ENCODE data around the gene FAM72C. TPM values are rescaled to one million over a fixed set of nuclear protein-coding genes. Genes with fewer than 3 reads are reported as not detected.
A peak's percentile ranks its signal among the peaks of the same experiment; 100 is the strongest.
"Not testable (repeated sequence)": the region's sequence is repeated elsewhere in the genome, so short reads cannot be mapped to it uniquely, and the experiment has no call there.

Gene FAM72C
- total and polyA plus RNA-seq, 2 of the 4 experiments (the other 2 are of a cell fraction), result 0.72 to 1.8 TPM

- dilution Hi-C loops (cut with HindIII; ENCODE audit: low sequenced_read_pairs, unreplicated experiment); H3K36me3 ChIP-seq (ENCODE audit: control insufficient read depth, insufficient read depth, low read length); CTCF ChIA-PET; H3K79me1 ChIP-seq (ENCODE audit: low read depth in 1 of 2, low read length in 2 of 2); DNase-seq; H2AK9ac ChIP-seq (replicated peaks; ENCODE audit: low read depth, low read length, poor library complexity); H3K56ac ChIP-seq (ENCODE audit: extremely low read depth, insufficient read depth, low read length); BruUV-seq (replicated peaks); H3K27me3 ChIP-seq (ENCODE audit: control insufficient read depth, insufficient read depth, low read length); H3K9me3 ChIP-seq (ENCODE audit: control insufficient read depth, insufficient read depth, low read length); H4K8ac ChIP-seq (ENCODE audit: low read depth in 2 of 2, low read length in 2 of 2); H2BK15ac ChIP-seq (ENCODE audit: low read depth, low read length); H4K91ac ChIP-seq (ENCODE audit: insufficient read depth, low read depth, low read length); in situ Hi-C loops (cut with MboI; ENCODE audit: low sequenced_read_pairs); H4K20me1 ChIP-seq (ENCODE audit: insufficient read depth, low read length); intact Hi-C loops (cut with micrococcal nuclease); H3K18ac ChIP-seq (ENCODE audit: low read depth, low read length); H4K5ac ChIP-seq (ENCODE audit: low read depth, low read length); H2AK5ac ChIP-seq (ENCODE audit: low read depth, low read length); H2BK5ac ChIP-seq (ENCODE audit: low read depth, low read length, poor library complexity, severe bottlenecking); H3K4ac ChIP-seq (ENCODE audit: low read depth, low read length); H2AFZ ChIP-seq (replicated peaks; ENCODE audit: low read length, poor library complexity); H3K9me1 ChIP-seq (ENCODE audit: insufficient read depth, low read length); H3K4me1 ChIP-seq (ENCODE audit: control insufficient read depth, insufficient read depth, low read length); POLR2A ChIA-PET (ENCODE audit: unreplicated experiment); H3K9ac ChIP-seq (ENCODE audit: low read depth, low read length); H2BK20ac ChIP-seq (ENCODE audit: low read depth, low read length); H3K4me3 ChIP-seq (ENCODE audit: insufficient read depth, low read depth, low read length); H3K4me2 ChIP-seq (ENCODE audit: low read depth, low read length); H2BK120ac ChIP-seq (ENCODE audit: low read depth, low read length); H3K27ac ChIP-seq (ENCODE audit: insufficient read depth, low read length); H3K23ac ChIP-seq (ENCODE audit: low read depth, low read length); H3K14ac ChIP-seq (replicated peaks; ENCODE audit: low read depth, low read length): not testable (repeated sequence)
- WGBS, 2 experiments (ENCODE audit: extremely low coverage in 2 of 2, insufficient read length in 1 of 2), result no CpG with 5 or more reads among the region's 4 CpGs
- peak; percentile 40; the same call in 1 of the 2 replicates for ATAC-seq (ENCODE audit: low read depth)
Measured at GRCh38 chr1:144012168-144012733, 40.5 kb upstream of the FAM72C start.

- H3K14ac ChIP-seq (replicated peaks; ENCODE audit: low read depth, low read length); H3K9me1 ChIP-seq (ENCODE audit: insufficient read depth, low read length); CTCF ChIA-PET; H3K4ac ChIP-seq (ENCODE audit: low read depth, low read length); H3K23ac ChIP-seq (ENCODE audit: low read depth, low read length); H2AK9ac ChIP-seq (replicated peaks; ENCODE audit: low read depth, low read length, poor library complexity); H4K91ac ChIP-seq (ENCODE audit: insufficient read depth, low read depth, low read length); H3K79me1 ChIP-seq (ENCODE audit: low read depth in 1 of 2, low read length in 2 of 2); H4K8ac ChIP-seq (ENCODE audit: low read depth in 2 of 2, low read length in 2 of 2); DNase-seq; H2BK20ac ChIP-seq (ENCODE audit: low read depth, low read length); in situ Hi-C loops (cut with MboI; ENCODE audit: low sequenced_read_pairs); H3K4me3 ChIP-seq (ENCODE audit: insufficient read depth, low read depth, low read length); H4K20me1 ChIP-seq (ENCODE audit: insufficient read depth, low read length); H3K4me1 ChIP-seq (ENCODE audit: control insufficient read depth, insufficient read depth, low read length); H2BK5ac ChIP-seq (ENCODE audit: low read depth, low read length, poor library complexity, severe bottlenecking); H3K36me3 ChIP-seq (ENCODE audit: control insufficient read depth, insufficient read depth, low read length); H2AK5ac ChIP-seq (ENCODE audit: low read depth, low read length); dilution Hi-C loops (cut with HindIII; ENCODE audit: low sequenced_read_pairs, unreplicated experiment); intact Hi-C loops (cut with micrococcal nuclease); H3K56ac ChIP-seq (ENCODE audit: extremely low read depth, insufficient read depth, low read length); H2AFZ ChIP-seq (replicated peaks; ENCODE audit: low read length, poor library complexity); H2BK120ac ChIP-seq (ENCODE audit: low read depth, low read length); H4K5ac ChIP-seq (ENCODE audit: low read depth, low read length); H3K9ac ChIP-seq (ENCODE audit: low read depth, low read length); H3K9me3 ChIP-seq (ENCODE audit: control insufficient read depth, insufficient read depth, low read length); H3K4me2 ChIP-seq (ENCODE audit: low read depth, low read length); H2BK15ac ChIP-seq (ENCODE audit: low read depth, low read length); H3K27me3 ChIP-seq (ENCODE audit: control insufficient read depth, insufficient read depth, low read length); H3K27ac ChIP-seq (ENCODE audit: insufficient read depth, low read length); POLR2A ChIA-PET (ENCODE audit: unreplicated experiment); H3K18ac ChIP-seq (ENCODE audit: low read depth, low read length); BruUV-seq (replicated peaks): not testable (repeated sequence)
- no CpG with 5 or more reads among the region's 3 CpGs for WGBS, 2 experiments (ENCODE audit: extremely low coverage in 2 of 2, insufficient read length in 1 of 2)
- peak; percentile 47 for ATAC-seq (ENCODE audit: low read depth)
Measured at GRCh38 chr1:144009410-144009809, 37.6 kb upstream of the FAM72C start.
